Psoas muscle (tissue), 8 donors: ENCODE measurements around the gene FZD8. TPM values are rescaled to one million over a fixed set of nuclear protein-coding genes. Genes with fewer than 3 reads are reported as not detected.

Source experiments
- ATAC-seq, 4 donors: fragments of 200-7000 bp; cut with Tn5 transposase; one replicate each; pipeline ENCODE4 v1.9.1; 2020; ENCODE audit warnings: moderate library complexity in 3 of 4, mild to moderate bottlenecking in 2 of 4
- DNase-seq, 2 donors: peaks; one replicate each; pipeline ENCODE4 v3.0.0-alpha.2; 2020
- H3K27ac ChIP-seq: fragments of 200-600 bp; one replicate; pipeline ENCODE4 v1.8.0; 2022
- H3K27me3 ChIP-seq, 3 donors: fragments of 200-600 bp in 1 of 3; one replicate each; pipeline versions ENCODE4 v1.6.1 to v1.8.0; 2013 to 2022; ENCODE audit warnings: low read length in 2 of 3, mild to moderate bottlenecking in 2 of 3, moderate library complexity in 1 of 3; ENCODE audit not compliant: insufficient read depth in 3 of 3
- H3K36me3 ChIP-seq, 2 donors: fragments of 200-600 bp in 1 of 2; one replicate each; pipeline versions ENCODE4 v1.6.1 to v1.8.0; 2013 to 2022; ENCODE audit warnings: low read depth in 1 of 2, mild to moderate bottlenecking in 1 of 2, moderate library complexity in 1 of 2; ENCODE audit not compliant: insufficient read depth in 1 of 2
- H3K4me1 ChIP-seq: fragments of 200-600 bp; one replicate; pipeline ENCODE4 v1.8.0; 2022
- H3K4me3 ChIP-seq: fragments of 200-600 bp; one replicate; pipeline ENCODE4 v1.8.0; 2022; ENCODE audit warnings: mild to moderate bottlenecking
- H3K9me3 ChIP-seq: fragments of 200-600 bp; one replicate; pipeline ENCODE4 v1.8.0; 2022
- WGBS, 3 donors: extraction: QIAGEN DNeasy Blood & Tissue Kit; methylation state at CpG; one replicate each; pipeline versions ENCODE4 v1.1.6 to v1.1.7; 2013; 5-methylcytosine and 5-hydroxymethylcytosine counted together
- intact Hi-C, 2 donors: fragments of 100-400 bp; cut with DNase I; formaldehyde crosslinking; loops; one replicate each; pipeline versions ENCODE4 v1.11.0 to v1.14.2; 2022
- polyA plus RNA-seq, 3 donors: library from polyadenylated mRNA; stranded (reverse); fragments of 200-250 nt; gene quantifications; one replicate each; pipeline ENCODE4 v1.2.3, GENCODE V29; 2013
- total RNA-seq, 4 donors: library from RNA; stranded (reverse); fragmentation: NEBNext Ultra II Directional in 2 of 4; extraction: Animal tissue kit (Norgen Biotek cat#: 25700) in 2 of 4; gene quantifications; one replicate each; pipeline versions ENCODE4 v1.2.1 to v1.2.4, GENCODE V29; 2021 to 2023
- TF ChIP-seq, protein P1 (sequence below): fragments of 200-600 bp; IDR thresholded peaks from one replicate; pipeline ENCODE4 v1.8.0; 2022; ENCODE audit warnings: antibody characterized with exemption
- donor health status: healthy with polysubstance abuse.
- donor health status: DM: no; HTN: no; CAD: no; lungs with moderate emphysema.
- donor health status: Bipolar disorder and iron deficiency.
- donor health status: healthy.
- donor health status: DM: yes; HTN: yes; CAD: no.
- donor health status: DM: no; HTN: no; CAD: no.
- donor health status: DM: no; HTN: no; CAD: no.
- donor health status: DM: yes; HTN: yes; CAD: no.

FZD8 gene
- total and polyA plus RNA-seq, 7 donors: 1.4 to 6.1 (median 4.1) TPM

- Histone ChIP-seq H3K4me1 (peaks cover 10% of the 10 kb centered on the region), H3K36me3 (no peaks in the 10 kb centered on the region), H3K4me3 (no peak overlapping the region), H3K27ac (no peak overlapping the region), H3K27me3 (peaks cover 0 to 62% (median 18%) of the 10 kb centered on the region in 3 donors), H3K9me3 (no peaks in the 10 kb centered on the region)
- DNase-seq (no peak), ATAC-seq (no peak)
- TF ChIP-seq, protein P1, sequence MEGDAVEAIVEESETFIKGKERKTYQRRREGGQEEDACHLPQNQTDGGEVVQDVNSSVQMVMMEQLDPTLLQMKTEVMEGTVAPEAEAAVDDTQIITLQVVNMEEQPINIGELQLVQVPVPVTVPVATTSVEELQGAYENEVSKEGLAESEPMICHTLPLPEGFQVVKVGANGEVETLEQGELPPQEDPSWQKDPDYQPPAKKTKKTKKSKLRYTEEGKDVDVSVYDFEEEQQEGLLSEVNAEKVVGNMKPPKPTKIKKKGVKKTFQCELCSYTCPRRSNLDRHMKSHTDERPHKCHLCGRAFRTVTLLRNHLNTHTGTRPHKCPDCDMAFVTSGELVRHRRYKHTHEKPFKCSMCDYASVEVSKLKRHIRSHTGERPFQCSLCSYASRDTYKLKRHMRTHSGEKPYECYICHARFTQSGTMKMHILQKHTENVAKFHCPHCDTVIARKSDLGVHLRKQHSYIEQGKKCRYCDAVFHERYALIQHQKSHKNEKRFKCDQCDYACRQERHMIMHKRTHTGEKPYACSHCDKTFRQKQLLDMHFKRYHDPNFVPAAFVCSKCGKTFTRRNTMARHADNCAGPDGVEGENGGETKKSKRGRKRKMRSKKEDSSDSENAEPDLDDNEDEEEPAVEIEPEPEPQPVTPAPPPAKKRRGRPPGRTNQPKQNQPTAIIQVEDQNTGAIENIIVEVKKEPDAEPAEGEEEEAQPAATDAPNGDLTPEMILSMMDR: no peak
- WGBS, 3 donors: 37 to 70% (median 46%) methylated on average over 6 of the region's 6 CpGs
- intact Hi-C loops: no loop called here
These were observed 35.7 kb downstream of the FZD8 start for GRCh38 chr10:35606430-35606829.

DNA sequence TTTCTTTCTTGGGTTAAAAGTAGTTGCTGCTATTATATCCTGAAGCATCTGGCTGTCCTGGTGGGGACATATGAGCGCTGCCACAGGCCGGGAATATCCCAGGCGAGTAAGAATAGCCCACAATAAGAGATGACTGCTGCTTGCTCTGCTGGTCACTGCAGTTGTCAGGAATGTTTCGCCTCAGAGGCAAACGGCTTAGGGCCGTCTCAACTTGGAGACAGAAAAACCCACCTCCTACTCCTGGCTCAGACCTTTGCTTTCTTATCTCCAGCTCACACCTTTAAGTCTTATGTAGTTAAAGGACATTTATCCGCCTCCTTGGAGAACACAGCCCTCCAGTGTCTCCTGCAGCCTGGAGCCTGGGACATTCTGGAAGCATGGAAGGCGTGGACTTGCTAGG lies 36.9 kb downstream of the FZD8 start, which contains the start of gene GJD4:
TSS of gene GJD4 (plus strand) at position 151 of the 400 bp plus-strand sequence. CDS start at position 378, 227 bp downstream.
- H3K9me3 ChIP-seq: no peaks in the 10 kb centered on the region
- 62 to 66% (median 66%) methylated on average over 8 of the region's 8 CpGs for WGBS, 3 donors
- peaks cover 10% of the 10 kb centered on the region for H3K4me1 ChIP-seq
- no peak for ATAC-seq
- intact Hi-C loops: no loop called here
- H3K27me3 ChIP-seq: peaks cover 0 to 55% (median 18%) of the 10 kb centered on the region in 3 donors
- DNase-seq: no peak
- H3K4me3 ChIP-seq: no peak within 1 kb of the TSS
- H3K27ac ChIP-seq: no peak within 1 kb of the TSS
- no peaks in the 10 kb centered on the region for H3K36me3 ChIP-seq
- TF ChIP-seq, protein P1: no peak

DNA sequence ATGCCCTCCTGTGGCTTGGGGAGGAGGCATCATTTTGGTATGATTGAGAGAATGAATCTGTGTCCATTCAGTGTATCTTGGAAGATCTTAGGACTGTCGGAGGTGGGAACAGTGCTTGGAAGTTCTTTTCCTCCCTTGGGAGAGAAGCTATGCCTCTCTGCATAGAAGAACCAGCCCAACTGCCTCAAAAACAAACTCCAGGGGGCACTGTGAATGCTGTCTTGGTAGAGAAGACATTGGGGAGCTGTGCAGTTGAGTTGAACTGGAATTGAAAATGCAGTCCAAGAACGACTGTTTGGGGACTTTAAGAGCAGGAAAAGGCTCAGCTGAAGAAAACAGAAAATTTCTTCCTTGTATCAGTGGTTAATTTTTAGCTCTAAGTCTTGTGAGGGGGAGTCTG lies 41.9 kb downstream of the FZD8 start:
- H3K9me3 ChIP-seq: no peaks in the 10 kb centered on the region
- H3K27ac ChIP-seq: no peak overlapping the region
- H3K4me1 ChIP-seq: no peaks in the 10 kb centered on the region
- WGBS, 3 donors: 64 to 73% (median 65%) methylated on average over 2 of the region's 2 CpGs
- ATAC-seq (no peak), DNase-seq (no peak)
- intact Hi-C loops: no loop called here
- H3K27me3 ChIP-seq: peaks cover 0 to 20% (median 0%) of the 10 kb centered on the region in 3 donors
- H3K36me3 ChIP-seq: no peaks in the 10 kb centered on the region
- TF ChIP-seq, protein P1: no peak
- H3K4me3 ChIP-seq: no peak overlapping the region

DNA sequence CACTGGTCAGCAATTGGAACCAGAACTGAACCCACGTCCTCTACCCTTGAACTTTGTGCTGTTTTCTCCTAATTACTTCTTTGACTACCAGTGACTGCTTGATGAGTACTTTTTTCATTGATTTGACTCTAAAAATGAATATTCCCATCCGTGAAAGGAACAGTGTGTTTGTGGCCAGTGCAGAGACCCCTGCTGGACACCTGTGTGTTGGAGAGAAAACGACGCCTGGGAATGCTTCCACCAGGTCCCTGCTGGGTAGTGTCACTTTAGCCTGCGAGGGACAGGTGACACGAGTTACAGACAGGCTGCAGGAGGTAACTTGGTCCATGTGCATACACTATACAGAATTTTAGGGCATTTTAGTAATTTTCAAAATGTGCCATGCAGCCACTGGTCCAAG lies 43.7 kb downstream of the FZD8 start:
- intact Hi-C loops: loop anchor here in 1 of 2 donors (10.0 kb wide), 1 partner anchor 344 kb away; no protein-coding TSS in a partner anchor

More for the DNA sequence above, 43.7 kb downstream of the FZD8 start:
- TF ChIP-seq, protein P1: peak; percentile 33
- Histone ChIP-seq H3K9me3 (no peaks in the 10 kb centered on the region), H3K4me1 (no peaks in the 10 kb centered on the region), H3K36me3 (no peaks in the 10 kb centered on the region), H3K4me3 (no peak overlapping the region), H3K27me3 (peaks cover 0 to 5% (median 0%) of the 10 kb centered on the region in 3 donors), H3K27ac (no peak overlapping the region)
- ATAC-seq (no peak), DNase-seq (no peak)
- 46 to 49% (median 48%) methylated on average over 6 of the region's 6 CpGs for WGBS, 3 donors
